Thyroid gland (tissue), 4 donors: ENCODE measurements around the gene SRD5A3.

Source experiments
- CTCF ChIP-seq, 6 experiments: fragments of 200-600 bp in 3 of 6; fragments of 450-650 bp in 3 of 6; sonication (generic) in 3 of 6; IDR thresholded peaks; one replicate each; pipeline ENCODE4 v1.5.1; 2016 to 2019; ENCODE audit warnings: antibody characterized with exemption in 6 of 6, mild to moderate bottlenecking in 2 of 6, inconsistent platforms in 1 of 6, moderate library complexity in 1 of 6
- POLR2A ChIP-seq, 2 donors: fragments of 450-650 bp; IDR thresholded peaks; one replicate each; pipeline ENCODE4 v1.6.1; 2017; ENCODE audit warnings: antibody characterized with exemption in 2 of 2, mild to moderate bottlenecking in 2 of 2, moderate library complexity in 1 of 2

DNA sequence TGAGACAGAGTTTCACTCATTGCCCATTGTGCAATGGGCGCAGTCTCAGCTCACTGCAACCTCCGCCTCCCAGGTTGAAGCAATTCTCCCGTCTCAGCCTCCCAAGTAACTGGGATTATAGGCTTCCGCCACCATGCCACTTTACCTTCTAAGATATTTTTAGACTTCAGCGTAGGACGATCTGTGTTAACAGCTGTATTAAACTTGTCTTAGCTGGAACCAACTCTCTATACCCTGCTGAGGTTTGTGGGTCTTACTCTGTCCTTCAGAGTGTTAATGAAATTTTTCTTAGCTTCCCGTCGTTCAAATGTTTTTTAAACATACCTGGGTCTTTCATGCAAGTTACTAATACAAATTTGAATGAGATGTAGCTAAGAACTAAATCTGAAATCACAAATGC, 64.4 kb downstream of the SRD5A3 start:
- no peak for TF ChIP-seq CTCF (IDR thresholded peaks at IDR 0.05)
- no peak for TF ChIP-seq POLR2A (IDR thresholded peaks at IDR 0.05)
